NCI-H510A (cell line): ENCODE measurements around the gene MYO1F.
"Not testable (repeated sequence)": the region's sequence is repeated elsewhere in the genome, so short reads cannot be mapped to it uniquely, and the experiment has no call there.

Experiments used
- DNase-seq: peaks from one replicate; lab custom pipeline; 2025; lab: John Stamatoyannopoulos, UW

The MYO1F gene

DNA sequence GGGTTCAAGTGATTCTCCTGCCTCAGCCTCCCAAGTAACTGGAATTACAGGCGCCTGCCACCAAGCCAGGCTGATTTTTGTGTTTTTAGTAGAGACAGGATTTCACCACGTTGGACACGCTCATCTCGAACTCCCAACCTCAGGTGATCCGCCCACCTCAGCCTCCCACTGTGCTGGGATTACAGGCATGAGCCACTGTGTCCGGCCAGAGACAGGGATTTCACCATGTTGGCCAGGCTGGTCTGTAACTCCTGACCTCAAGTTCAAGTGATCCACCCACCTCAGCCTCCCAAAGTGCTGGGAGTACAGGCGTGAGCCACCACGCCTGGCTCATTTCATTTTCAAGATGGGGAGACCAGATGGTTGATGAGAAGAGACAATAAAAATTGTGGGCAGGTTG, 12.4 kb downstream of the MYO1F start:
- not testable (repeated sequence) for DNase-seq

DNA sequence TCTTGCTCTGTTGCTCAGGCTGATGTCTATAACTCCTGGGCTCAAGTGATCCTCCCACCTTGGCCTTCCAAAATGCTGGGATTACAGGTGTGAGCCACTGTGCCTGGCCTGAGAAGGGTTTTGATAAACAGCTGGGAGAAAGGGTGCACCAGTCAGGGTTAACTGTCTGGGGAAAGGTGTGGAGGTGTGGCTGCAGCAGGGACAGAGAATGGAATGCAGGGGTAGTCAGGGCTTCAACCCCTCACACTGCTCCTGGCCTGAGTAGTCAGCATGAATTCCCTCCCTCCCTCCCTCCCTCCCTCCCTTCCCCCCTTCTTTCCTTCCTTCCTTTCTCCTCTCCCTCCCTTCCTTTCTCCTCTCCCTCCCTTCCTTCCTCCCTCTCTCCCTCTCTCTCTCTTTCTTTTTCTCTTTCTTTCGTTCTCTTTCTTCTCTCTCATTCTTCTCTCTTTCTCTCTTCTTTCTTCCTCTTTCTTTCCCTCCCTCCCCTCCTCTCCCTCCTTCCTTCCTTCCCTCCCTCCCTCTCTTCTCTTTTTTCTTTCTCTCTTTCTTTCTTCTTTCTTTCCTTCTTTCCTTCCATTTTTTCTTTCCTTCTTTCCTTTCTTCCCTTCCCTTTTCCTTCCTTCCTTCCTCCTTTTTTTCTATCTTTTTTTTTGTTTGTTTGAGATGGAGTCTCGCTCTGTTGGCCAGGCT, 16.0 kb downstream of the MYO1F start:
- DNase-seq: no peak

DNA sequence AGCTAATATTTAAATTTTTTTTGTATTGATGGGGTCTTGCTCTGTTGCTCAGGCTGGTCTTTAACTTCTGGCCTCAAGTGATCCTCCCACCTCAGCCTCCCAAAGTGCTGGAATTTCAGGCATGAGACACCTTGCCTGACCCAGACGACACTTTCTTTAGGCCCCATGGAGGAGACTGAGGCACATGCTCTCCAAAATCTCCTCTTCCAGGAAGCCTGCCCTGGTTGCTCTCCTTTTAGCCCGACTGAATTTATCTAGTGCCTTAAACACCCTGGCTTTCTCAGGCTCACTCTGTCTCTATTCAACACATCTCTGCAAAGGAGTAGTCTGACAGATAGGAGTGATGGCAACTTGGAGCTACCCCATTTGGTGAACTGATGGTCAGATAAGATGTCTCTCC, 18.9 kb downstream of the MYO1F start:
- no peak for DNase-seq

DNA sequence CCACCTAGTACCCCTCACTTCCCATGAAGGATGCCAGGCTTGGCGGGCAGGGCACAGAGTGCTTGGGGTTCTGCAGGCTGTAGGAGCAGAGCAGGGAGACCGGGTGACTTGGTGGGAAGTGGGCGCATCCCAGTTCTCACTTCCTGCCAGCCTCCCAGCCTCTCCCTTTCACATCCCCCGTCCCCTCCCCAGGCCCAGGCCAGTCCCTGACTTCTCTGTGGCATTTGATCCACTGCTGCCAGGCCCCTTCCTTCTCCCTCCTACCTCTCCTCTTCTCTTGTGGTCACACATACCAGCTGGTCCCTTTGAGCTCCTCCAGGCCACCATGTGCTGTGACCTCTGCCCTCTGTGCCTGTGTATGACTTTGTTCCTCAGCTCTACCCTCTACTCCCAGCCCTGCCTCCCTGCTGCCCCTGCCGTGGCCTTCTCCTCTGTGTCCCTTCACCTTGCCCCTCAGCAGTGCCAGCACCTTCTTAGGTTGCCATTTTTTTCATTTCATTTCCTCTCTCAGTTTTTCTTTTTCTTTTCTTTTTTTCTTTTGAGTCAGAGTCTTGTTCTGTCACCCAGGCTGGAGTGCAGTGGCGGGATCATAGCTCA, 19.5 kb downstream of the MYO1F start:
- no peak for DNase-seq

DNA sequence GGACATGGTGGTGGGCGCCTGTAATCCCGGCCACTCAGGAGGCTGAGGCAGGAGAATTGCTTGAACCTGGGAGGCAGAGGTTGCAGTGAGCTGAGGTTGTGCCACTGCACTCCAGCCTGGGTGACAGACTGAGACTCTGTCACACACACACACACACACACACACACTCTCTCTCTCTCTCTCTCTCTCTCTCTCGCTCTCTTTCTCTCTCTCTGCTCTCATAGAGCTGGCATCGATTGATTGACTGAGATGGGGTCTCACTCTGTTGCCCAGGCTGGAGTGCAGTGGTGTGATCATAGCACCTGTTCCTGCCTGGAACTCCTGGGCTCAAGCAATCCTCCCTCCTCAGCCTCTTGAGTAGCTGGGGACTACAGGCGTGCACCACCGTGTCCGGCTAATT, 23.5 kb downstream of the MYO1F start:
- not testable (repeated sequence) for DNase-seq

DNA sequence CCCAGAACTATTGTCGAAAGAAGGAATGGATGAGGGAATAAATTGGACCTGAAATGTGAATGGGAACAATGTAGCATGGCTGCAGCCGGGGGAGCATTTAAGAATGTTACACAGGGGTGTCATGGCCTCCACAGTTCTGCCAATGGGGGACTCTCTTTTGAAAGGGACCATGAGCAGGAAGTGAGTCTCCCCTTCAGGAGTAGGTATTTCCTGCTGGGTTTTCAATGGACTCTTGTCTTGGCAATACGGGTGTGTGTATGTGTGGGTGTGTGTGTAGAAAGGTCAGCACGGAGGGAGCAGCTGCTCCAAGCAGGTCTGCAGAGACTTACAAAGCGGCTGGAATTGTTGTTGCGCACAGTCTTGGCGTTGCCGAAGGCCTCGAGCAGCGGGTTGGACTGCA, 24.4 kb downstream of the MYO1F start:
- DNase-seq: no peak

DNA sequence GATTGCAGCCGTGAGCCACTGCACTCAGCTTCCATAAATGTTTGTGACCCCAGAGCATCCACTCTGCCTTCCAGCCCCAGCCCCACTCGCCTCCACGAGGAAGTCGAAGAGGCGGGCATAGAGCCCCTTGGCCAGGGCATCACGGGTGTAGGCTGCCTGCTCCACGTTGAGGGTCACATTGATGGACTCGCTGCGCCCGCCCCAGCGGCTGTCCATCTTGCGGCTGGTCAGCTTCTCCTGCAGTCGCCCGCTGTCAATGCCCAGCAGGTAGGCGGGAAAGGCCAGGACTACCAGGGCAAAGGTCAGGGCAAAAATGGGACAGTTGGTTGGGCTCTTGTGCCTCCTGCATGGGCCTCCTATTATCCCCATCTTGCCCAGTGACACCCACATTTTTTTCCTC, 27.2 kb downstream of the MYO1F start:
- DNase-seq: no peak

DNA sequence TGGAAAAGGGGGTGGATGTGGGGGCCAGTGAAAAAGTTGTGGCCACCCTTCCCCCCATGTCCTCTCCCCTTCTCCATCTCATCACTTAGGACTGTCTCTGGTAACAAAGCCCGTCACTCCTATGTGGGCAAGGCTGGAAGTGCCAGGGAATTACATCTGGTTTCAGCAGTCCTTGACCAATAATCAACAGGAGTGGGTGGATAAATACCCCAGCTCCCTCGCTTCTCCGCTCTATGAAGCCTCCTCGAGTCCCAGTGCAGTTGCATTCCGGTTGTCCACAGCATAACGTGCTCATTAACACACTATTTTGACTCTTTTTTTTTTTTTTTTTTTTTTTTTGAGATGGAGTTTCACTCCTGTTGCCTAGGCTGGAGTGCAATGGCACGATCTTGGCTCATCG, 31.5 kb downstream of the MYO1F start:
- no peak for DNase-seq

DNA sequence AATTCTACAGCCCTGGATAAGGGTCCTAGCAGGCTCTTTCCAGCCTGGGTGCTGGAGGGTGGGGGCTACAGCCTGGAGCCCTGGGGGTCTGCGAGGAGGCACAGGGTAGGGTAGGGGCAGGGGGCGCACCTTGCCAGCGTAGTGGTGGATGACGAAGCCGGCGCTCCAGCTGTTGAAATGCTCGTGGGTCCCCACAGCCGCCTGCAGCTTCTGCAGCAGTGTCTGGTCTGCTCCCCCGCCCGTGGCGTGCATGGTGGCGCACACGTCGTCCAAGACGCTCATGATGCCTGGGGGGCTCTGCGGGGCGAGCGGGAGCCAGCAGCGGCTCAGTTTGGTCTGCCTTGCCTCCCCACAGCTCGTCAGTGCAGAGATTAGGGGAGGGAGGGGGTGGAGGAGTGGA, 33.1 kb downstream of the MYO1F start:
- no peak for DNase-seq

DNA sequence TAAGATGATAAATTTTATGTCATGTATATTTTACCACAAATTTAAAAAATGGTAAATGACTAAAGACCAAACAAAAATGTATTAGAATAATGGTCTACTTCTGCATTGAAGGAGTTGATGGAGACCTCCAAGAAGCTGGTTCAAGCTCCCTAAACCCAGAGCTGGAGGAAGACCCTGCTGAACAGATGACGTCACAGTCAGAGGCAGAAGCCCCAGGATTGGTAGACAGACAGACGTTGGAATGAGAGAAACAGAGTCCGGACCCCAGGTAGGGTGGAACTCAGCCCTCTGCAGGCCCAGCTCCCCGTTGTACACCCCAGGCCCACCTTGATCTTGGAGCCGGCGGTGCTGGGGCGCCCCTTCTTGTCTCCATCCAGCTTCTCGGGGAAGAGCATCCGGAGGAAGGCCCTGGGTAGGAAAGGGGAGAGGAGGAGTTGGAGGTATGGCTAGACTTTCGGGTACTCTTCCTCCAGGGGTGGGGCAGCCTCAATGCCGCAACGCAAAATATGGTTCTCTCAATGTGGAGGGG, 37.6 kb downstream of the MYO1F start:
- DNase-seq: no peak

DNA sequence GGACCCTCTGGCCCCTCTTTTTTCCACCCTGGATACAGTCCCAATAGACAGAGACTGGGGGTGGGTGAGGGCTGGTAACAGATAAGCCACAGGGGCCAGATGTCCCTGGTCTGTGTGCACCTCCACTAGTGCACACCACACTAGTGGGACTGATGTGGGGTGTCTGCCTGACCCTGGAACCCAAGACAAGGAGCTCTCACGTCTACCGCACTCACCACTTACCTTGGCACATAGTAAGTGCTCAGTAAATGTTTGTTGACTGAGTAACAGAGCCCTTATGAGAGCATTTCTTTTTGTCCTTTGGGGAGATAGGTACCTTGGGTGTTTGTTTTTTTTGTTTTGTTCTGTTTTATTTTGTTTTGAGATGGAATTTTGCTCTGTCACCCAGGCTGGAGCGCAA, 40.1 kb downstream of the MYO1F start:
- no peak for DNase-seq

DNA sequence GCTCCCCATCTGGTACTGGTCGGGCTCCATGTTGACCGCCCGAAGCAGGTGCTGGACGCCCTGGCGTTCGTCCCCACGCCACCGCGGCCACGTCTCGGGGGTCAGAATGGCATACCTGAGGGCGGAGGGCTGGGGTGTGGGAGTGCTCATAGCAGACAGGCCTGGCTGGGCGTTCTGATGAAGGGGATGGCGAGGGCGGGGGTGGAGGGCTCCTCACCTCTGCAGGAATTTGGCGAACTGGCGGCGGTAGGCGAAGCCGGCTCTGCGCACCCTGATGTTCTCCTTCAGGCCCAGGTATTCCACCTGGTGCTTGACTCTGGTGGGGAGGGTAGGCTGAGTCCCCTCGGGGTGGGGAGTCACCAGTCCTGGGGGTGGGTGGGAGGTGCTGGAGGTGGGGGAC, 41.0 kb downstream of the MYO1F start:
- no peak for DNase-seq

DNA sequence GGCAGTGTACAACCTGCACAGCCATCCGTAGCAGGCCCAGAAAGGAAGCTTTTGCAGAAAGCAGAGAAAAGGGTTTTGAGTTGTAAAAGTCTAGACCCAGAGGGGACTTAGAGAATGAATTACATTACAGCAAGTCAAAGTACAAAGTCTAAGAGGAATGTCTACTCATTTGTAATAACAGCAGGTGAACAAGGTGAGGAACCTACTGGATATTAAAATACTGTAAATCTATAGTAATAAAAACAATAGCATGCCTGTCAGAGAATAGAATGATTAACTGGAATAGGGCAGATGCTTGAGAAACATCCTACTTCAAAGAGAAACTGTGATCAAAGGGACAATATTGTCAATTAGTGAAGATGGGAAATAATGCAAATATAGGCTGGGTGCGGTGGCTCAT, 45.0 kb downstream of the MYO1F start:
- no peak for DNase-seq

DNA sequence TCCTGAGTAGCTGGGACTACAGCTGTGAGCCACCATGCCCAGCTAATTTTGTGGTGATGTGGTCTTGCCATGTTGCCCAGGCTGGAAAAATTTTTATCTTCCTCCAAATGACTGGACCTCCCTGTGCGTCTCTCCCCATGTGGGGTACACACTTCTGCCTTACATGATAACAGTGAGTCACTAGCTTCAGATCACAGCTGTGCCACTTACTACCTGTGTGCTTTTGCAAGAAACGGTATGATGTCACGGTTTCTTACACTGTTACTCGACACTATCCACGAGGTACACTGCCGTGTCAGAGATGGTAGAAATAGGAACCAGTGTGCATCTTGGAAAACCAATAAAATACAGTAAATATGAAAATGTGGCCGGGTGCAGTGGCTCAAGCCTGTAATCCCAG, 45.8 kb downstream of the MYO1F start:
- DNase-seq: no peak

DNA sequence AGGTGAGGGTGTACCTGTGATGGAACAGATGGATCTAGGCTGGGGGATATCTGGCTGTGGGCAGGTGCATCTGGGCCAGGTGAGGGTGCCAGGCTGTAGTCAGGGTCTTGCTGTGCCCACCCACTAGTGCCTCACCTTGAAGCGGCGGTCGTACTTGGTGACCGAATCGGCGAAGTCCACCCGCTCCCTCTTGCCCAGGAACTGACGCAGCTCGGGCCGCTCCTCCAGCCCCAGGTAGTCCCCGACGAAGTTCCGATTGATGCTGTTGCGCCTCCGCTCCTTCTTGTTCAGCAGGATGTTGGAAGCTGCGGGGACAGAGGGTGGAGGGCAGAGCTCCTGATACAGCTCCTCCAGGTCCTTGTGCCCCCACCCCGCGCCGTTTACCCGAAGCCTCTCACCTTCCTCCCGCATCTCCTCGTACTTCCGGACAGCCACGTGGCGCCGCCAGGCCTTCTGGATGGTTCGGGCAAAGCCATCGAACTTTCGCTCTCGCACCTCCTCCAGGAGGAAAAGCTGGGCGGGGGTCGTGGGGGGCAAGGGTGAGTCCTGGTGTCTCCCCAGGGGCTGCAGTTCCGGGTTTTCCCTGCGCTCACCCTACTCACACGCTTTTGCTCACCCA, 47.1 kb downstream of the MYO1F start:
- no peak for DNase-seq

DNA sequence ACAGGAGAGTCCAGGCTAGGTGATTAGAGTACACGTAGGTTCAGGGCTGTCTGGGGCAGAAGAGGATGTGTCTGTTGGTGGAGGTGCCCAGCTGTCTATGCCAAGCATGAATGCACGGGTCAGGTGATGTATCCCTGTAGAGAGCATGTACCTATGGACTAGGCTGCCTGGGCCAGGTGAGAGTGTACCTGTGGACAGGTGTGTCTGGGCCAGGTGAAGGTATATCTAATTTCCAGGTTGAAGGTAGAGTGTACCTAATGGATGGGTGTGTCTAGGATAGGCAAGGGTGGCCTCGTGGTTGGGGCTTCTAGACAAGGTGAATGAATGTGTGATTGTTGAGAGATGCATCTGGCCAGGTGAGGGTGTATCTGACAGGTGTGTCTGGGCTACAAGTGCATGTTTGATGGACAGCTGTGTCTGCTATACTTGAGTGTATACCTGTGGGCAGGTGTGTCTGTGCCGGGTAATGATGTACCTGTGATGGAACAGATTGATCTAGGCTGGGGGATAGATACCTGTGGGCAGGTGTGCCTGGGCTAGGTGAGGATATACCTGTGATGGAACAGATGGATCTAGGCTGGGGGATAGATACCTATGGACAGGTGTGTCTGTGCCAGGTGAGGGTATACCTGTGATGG, 47.8 kb downstream of the MYO1F start:
- no peak for DNase-seq

DNA sequence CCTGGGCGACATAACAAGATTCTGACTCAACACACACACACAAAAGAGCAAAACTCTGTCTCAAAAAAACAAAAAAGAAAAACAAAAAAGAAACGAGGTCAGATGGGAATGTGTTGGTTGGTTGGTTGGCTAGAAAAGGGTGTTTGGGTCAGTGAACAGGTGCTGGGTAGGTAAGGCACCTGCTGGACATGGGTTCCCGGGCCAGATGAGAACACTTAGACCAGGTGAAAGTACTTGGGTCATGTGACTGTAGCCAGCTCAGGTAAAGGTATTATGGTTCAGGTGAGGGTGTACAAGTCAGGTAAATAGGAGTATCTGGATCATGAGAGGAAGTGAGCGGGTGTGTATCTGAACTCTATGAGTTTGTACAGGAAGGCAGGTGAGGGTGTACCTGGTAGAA, 48.7 kb downstream of the MYO1F start:
- no peak for DNase-seq

DNA sequence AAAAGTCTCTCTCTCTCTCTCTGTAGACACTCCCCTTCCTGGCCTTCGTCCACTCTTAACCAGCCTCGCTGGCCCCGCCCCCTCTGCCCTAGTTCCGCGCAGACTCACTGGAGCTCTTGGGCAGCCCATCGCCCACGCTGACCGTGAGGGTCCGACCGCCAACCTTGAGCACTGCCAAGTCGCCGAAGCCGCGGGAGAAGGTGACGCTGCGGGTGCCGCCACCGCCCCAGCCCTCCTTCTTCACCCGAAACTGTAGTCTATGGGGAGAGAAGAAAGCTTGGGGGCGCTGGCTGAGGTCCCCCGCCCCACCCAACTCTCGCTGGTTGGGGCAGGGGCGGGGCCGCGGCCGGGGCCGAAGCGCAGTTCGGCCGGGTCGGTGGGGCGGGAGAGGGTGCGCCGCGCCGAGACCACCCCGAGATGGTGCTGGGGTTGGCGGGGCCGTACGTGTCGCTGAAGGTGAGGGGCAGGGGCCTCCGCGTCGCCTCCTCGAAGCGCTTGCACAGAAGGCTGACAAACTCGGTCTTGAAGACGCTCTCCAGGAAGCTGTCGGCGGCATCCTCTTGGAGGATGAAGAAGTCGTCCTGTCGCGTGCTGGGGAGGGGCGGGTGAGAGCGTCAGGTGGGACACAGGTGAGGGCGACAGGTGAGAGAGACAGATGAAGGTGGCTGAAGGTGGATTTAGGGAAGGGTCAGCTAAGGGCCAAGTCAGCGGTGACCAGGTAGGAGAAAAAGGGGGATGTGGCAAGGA, 50.7 kb downstream of the MYO1F start:
- DNase-seq: no peak

DNA sequence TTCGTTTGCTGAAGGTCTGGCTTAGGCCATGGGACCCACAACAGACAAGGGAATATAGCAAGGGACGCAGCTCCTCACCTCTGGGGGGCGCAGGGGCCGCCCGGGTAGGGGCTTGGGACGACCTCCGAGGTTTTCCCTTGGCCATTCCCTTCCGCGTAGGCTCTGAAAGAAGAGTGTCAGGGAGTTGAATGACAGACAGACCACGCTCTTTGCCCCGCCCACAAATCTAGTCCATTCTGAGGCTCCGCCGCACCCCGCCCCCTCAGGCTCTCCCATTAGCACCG, 51.9 kb downstream of the MYO1F start:
- DNase-seq: no peak

DNA sequence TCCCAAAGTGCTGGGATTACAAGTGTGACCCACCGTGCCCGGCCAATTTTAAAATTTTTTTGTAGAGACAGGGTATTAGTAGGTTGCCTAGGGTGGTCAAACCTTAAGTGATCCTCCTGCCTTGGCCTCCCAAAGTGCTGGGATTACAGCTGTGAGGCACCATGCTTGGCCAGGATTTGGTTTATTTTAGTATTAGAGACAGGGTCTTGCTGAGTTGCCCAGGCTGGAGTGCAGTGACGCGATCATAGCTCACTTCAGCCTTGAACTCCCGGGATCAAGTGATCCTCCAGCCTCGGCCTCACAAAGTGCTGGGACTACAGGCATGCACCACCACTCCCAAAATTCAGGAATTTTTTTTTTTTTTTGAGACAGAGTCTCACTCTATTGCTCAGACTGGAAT, 57.9 kb downstream of the MYO1F start:
- no peak for DNase-seq

DNA sequence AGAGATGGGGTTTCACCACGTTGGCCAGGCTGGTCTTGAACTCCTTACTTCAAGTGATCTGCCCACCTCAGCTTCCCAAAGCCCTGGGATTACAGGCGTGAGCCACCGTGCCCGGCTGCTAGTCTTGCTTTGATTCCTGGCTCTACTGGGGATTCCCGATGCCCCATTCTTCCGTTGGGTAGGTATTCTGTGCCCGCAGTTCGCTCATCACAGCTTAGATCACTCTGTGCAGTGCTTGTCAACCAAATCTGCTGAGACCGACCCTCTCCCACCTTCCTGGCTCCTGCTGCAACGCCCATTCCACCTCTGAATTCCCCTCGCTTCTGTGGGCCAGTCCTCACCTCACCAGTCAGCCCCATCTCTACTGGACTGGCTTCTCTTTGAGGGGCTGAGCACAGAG, 58.7 kb downstream of the MYO1F start:
- DNase-seq: no peak
